DND-41 (cell line): ENCODE measurements around the gene NLGN2.

Experiments used
- ATAC-seq: fragments of 200-7000 bp; cut with Tn5 transposase; 3 replicates; pipeline ENCODE4 v1.9.1; 2021; ENCODE audit warnings: low read depth; ENCODE audit not compliant: insufficient read depth
- DNase-seq: peaks from one replicate; pipeline ENCODE4 v3.0.0-alpha.2; 2020
- H2AFZ ChIP-seq: 2 replicates; pipeline ENCODE4 v1.6.0; 2012; ENCODE audit warnings: low read depth, low read length
- H3K27ac ChIP-seq: 2 replicates; pipeline ENCODE4 v1.5.1; 2012; ENCODE audit warnings: low read length, inconsistent platforms
- H3K27me3 ChIP-seq: fragments of 200-600 bp; sonication (generic); 2 replicates; pipeline ENCODE4 v1.6.0; 2012; ENCODE audit warnings: low read length, mild to moderate bottlenecking, inconsistent platforms; ENCODE audit not compliant: insufficient read depth, poor library complexity
- H3K36me3 ChIP-seq: 2 replicates; pipeline ENCODE4 v1.5.1; 2012; ENCODE audit warnings: low read length, inconsistent platforms; ENCODE audit not compliant: insufficient read depth
- H3K4me1 ChIP-seq: 2 replicates; pipeline ENCODE4 v1.5.1; 2012; ENCODE audit warnings: mild to moderate bottlenecking, low read length; ENCODE audit not compliant: insufficient read depth
- H3K4me2 ChIP-seq: 2 replicates; pipeline ENCODE4 v1.6.0; 2012; ENCODE audit warnings: mild to moderate bottlenecking, moderate library complexity, low read length, inconsistent platforms; ENCODE audit not compliant: insufficient read depth
- H3K4me3 ChIP-seq, 2 experiments: fragments of 200-600 bp in 1 of 2; shearing (Covaris generic) in 1 of 2; 2 replicates each; pipeline ENCODE4 v1.5.1; 2012 to 2016; ENCODE audit warnings: inconsistent platforms in 2 of 2, low read length in 2 of 2, mild to moderate bottlenecking in 2 of 2, low read depth in 1 of 2, moderate library complexity in 1 of 2
- H3K79me2 ChIP-seq: 2 replicates; pipeline ENCODE4 v1.6.0; 2012; ENCODE audit warnings: low read length, inconsistent platforms; ENCODE audit not compliant: insufficient read depth
- H3K9ac ChIP-seq: 2 replicates; pipeline ENCODE4 v1.6.0; 2012; ENCODE audit warnings: low read depth, mild to moderate bottlenecking, inconsistent platforms, low read length, moderate library complexity
- H3K9me3 ChIP-seq: 2 replicates; pipeline ENCODE4 v1.5.1; 2012; ENCODE audit warnings: low read length, moderate library complexity, mild to moderate bottlenecking, inconsistent platforms; ENCODE audit not compliant: insufficient read depth, severe bottlenecking
- H4K20me1 ChIP-seq: 2 replicates; pipeline ENCODE4 v1.6.0; 2012; ENCODE audit warnings: low read length; ENCODE audit not compliant: insufficient read depth
- EZH2 ChIP-seq: IDR thresholded peaks from 3 replicates; pipeline ENCODE4 v1.6.1; 2012; ENCODE audit warnings: borderline replicate concordance, low read depth, mild to moderate bottlenecking, moderate library complexity, low read length, inconsistent platforms; ENCODE audit not compliant: severe bottlenecking
- TF ChIP-seq, protein P1 (sequence below): IDR thresholded peaks from 2 replicates; pipeline ENCODE4 v1.5.1; 2012; ENCODE audit warnings: borderline replicate concordance, low read length, moderate library complexity, mild to moderate bottlenecking; ENCODE audit not compliant: poor library complexity, severe bottlenecking; ENCODE audit errors: extremely low read depth

Gene NLGN2

DNA sequence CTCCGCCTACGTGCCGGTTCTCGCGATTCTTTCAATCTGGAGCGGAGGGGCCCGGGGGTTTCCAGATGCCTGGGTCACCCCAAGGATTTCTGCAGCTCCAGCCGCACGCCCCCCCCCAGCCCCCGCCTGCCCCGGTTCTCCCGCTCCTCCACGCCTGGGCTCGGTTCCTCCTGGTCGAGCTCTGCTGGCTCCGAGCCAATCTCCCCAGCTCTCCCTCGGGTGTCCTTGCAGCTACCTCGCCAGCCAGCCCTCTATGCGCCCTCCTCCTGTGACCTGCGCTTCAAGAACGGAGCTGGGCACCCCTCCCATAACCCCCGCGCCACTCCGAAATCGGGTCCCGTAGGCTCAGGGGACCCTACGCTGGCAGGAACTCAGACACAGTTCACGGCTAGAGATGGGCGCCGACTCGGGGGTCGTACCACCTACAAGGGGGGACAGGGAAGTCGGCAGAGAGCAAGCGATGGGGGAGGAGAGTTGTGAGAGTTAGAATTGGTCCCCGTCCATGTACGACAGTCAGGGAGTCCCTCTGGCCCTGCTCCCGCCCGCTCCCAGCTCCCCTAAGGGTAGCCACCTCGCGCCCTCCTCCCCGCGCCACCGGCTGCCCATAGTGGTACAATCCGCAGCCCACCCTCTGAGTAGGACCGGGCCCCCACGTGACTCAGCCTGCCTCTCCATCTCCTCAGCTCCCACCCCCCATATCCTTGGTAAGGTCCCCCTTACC is 32.6 kb downstream of the NLGN2 start:
- Histone ChIP-seq H3K79me2 (peaks cover 15% of the 10 kb centered on the region), H2AFZ (no peak overlapping the region), H3K27ac (no peak overlapping the region), H3K4me1 (peaks cover 26% of the 10 kb centered on the region), H3K9ac (no peak overlapping the region), H3K4me3 (no peak overlapping the region), H3K27me3 (no peaks in the 10 kb centered on the region), H3K4me2 (no peak overlapping the region), H3K9me3 (no peaks in the 10 kb centered on the region), H4K20me1 (no peaks in the 10 kb centered on the region), H3K36me3 (peaks cover 4% of the 10 kb centered on the region; the same call in 1 of the 2 replicates)
- no peak for TF ChIP-seq EZH2
- TF ChIP-seq, protein P1, sequence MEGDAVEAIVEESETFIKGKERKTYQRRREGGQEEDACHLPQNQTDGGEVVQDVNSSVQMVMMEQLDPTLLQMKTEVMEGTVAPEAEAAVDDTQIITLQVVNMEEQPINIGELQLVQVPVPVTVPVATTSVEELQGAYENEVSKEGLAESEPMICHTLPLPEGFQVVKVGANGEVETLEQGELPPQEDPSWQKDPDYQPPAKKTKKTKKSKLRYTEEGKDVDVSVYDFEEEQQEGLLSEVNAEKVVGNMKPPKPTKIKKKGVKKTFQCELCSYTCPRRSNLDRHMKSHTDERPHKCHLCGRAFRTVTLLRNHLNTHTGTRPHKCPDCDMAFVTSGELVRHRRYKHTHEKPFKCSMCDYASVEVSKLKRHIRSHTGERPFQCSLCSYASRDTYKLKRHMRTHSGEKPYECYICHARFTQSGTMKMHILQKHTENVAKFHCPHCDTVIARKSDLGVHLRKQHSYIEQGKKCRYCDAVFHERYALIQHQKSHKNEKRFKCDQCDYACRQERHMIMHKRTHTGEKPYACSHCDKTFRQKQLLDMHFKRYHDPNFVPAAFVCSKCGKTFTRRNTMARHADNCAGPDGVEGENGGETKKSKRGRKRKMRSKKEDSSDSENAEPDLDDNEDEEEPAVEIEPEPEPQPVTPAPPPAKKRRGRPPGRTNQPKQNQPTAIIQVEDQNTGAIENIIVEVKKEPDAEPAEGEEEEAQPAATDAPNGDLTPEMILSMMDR = no peak
- no peak for ATAC-seq
- no peak for DNase-seq

DNA sequence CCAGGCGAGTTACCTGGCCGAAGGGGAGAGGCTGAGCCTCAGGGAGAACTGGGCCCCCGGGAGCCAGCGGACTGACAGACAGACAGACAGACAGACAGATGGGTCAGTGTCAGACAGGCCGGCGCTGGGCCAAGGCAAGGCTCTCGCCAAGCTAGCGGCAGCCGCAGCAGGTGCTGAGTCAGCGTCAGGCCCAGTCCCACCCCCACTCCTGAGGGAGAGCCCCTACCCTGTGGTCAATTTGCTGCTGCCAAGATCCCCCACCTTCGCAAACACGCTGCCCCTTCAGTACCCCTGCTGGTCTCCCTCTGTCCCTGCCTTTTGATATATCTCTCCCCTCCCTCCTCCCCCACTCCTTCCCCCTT is 33.2 kb downstream of the NLGN2 start:
- peaks cover 4% of the 10 kb centered on the region; the same call in 1 of the 2 replicates for H3K36me3 ChIP-seq
- H3K4me3 ChIP-seq = no peak overlapping the region
- no peak overlapping the region for H2AFZ ChIP-seq
- no peak overlapping the region for H3K9ac ChIP-seq
- H3K27ac ChIP-seq = no peak overlapping the region
- DNase-seq (no peak), ATAC-seq (no peak)
- H4K20me1 ChIP-seq = no peaks in the 10 kb centered on the region
- no peak for TF ChIP-seq EZH2
- TF ChIP-seq, protein P1 = no peak
- H3K79me2 ChIP-seq = peaks cover 10% of the 10 kb centered on the region
- H3K9me3 ChIP-seq = no peaks in the 10 kb centered on the region
- no peak overlapping the region for H3K4me2 ChIP-seq
- H3K4me1 ChIP-seq = peaks cover 23% of the 10 kb centered on the region
- H3K27me3 ChIP-seq = peaks cover 2% of the 10 kb centered on the region

DNA sequence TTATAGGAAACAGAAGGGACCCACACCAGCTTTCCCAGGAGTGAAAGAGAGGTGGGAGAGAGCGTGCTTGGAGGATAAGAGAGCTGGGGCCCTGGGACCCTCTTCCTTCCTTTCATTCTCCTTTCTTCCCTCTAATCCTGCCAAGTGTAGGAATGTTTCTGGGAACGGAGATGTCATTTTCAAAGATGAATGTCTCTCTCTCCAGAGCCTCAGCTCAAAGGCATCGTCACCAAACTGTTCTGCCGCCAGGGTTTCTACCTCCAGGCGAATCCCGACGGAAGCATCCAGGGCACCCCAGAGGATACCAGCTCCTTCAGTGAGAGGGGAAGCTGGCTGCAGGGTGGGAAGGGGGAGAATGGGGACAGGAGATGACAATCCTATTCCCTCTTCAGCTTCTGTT is 33.6 kb downstream of the NLGN2 start:
- H3K4me1 ChIP-seq = peaks cover 19% of the 10 kb centered on the region
- H3K27ac ChIP-seq = no peak overlapping the region
- H4K20me1 ChIP-seq = no peaks in the 10 kb centered on the region
- no peaks in the 10 kb centered on the region for H3K9me3 ChIP-seq
- H2AFZ ChIP-seq = no peak overlapping the region
- H3K9ac ChIP-seq = no peak overlapping the region
- H3K27me3 ChIP-seq = peaks cover 2% of the 10 kb centered on the region
- TF ChIP-seq, protein P1 = no peak
- no peak for ATAC-seq
- H3K79me2 ChIP-seq = peaks cover 5% of the 10 kb centered on the region
- H3K4me2 ChIP-seq = no peak overlapping the region
- DNase-seq = no peak
- peaks cover 3% of the 10 kb centered on the region; the same call in 1 of the 2 replicates for H3K36me3 ChIP-seq
- no peak overlapping the region for H3K4me3 ChIP-seq

DNA sequence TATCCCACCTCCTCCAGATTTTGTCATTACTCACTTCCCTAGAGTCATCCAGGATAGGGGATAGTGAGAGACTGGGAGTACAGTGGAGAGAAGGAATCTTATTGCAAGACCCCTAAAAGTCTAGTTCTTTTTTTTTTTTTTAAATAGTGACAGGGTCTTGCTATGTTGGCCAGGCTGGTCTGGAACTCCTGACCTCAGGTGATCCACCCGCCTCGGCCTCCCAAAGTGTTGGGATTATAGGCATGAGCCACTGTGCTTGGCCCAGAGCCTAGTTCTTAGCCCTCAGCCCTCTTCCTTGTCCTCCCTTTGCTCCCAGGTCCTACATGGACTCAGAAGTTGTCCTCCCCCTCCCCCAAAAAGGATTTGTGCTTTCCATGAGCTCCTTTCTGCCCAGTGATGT is 34.5 kb downstream of the NLGN2 start:
- no peaks in the 10 kb centered on the region for H4K20me1 ChIP-seq

More for the DNA sequence above, 34.5 kb downstream of the NLGN2 start:
- Histone ChIP-seq H3K27me3 (peaks cover 2% of the 10 kb centered on the region), H3K4me3 (no peak overlapping the region), H3K27ac (no peak overlapping the region), H3K9ac (no peak overlapping the region), H3K4me2 (no peak overlapping the region), H3K9me3 (no peaks in the 10 kb centered on the region), H2AFZ (no peak overlapping the region), H3K79me2 (no peaks in the 10 kb centered on the region), H3K4me1 (peaks cover 12% of the 10 kb centered on the region), H3K36me3 (no peaks in the 10 kb centered on the region; the same call in 1 of the 2 replicates)
- TF ChIP-seq, protein P1 = no peak
- no peak for TF ChIP-seq EZH2
- ATAC-seq (no peak), DNase-seq (no peak)
